HG02973 (cell line): Measurements from ENCODE around the gene NUDC.

Source experiments
- ATAC-seq: cut with Tn5 transposase; IDR thresholded peaks from one replicate; pipeline ENCODE4 v1.9.1; 2021; ENCODE audit warnings: moderate library complexity; ENCODE audit not compliant: unreplicated experiment

Gene NUDC

DNA sequence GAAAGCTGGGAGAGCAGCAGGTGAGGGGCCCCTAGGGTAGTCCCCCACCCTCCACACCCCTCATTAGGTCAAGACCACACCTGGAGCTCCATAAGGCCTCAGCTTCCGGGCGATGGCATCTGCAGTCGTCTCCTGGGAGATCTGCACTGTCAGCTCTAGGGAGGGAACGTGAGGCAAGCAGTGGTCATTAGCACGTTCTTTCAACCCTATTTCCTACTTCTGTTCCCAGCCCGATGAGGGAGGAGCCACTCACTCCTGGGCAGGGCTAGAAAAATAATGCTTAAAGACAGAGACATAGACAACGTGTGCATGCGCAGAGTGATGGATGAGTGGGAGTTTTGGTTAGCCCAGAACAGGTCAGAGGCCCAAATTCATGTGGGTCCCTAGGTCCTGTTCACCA is 29.1 kb downstream of the NUDC start:
- ATAC-seq, result no peak

DNA sequence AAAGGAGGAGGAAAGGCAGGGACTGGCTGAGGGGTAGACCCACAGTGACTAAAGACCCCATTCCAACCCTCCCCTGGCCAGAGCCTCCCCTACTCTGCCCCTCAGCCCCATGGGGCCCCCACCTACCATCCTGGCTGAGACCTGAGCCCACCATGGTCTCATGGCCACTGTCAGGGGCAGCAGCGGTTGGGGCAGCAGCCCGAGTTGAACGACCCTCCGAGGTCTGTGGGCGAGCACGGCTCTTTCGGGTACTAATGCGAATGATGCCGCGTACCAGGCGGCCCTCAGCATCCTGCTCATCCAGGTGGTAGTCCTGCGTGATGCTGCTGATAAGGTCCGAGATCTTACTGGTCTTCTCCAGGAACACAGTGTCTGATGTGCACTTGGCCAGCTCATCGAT is 29.7 kb downstream of the NUDC start:
- no peak for ATAC-seq

DNA sequence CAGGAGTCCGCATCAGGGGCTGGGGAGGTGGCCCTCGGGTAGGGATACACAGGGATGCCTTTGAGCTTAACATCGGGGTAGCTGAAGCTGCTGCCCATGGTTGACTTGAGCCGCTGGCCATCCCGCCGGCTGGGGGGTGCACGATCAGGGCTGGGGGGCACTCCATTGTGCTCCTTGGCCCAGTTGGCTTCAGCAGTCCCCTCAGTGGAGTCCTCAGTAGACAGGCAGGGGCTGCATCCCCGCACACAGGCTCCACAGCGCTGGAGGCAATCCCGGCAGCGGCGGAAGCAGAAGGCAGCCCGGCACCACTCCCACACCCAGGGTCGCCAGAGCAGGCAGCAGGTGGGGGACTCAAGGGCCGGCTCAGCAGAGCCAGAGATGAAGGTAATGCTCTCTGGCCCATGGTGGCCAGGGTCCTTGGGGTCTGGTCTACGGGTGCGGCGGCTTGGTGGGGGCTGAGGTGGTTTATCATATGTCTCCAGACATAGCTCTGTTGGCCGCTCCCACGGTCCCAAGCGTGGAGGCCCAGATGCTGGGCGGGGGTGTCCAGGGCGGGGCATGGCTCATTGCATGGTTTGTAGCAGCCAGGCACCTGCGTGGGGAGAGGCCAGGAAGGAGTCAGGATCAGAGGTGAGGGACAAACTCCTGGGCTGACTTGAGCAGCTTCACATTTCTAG is 30.4 kb downstream of the NUDC start:
- no peak for ATAC-seq

DNA sequence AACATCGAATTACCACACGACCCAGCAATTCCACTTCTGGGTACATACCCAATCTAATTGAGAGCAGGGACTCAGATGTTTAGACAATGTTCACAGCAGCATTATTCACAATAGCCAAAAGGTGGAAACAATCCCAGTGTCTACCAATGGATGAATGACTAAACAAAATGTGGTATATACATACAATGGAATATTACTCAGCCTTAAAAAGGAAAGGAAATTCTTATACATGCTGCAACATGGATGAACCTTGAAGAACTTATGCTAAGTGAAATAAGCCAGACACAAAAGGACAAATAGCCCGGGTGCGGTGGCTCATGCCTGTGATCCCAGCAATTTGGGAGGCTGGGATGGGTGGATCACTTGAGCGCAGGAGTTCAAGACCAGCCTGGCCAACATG is 31.8 kb downstream of the NUDC start:
- no peak for ATAC-seq

DNA sequence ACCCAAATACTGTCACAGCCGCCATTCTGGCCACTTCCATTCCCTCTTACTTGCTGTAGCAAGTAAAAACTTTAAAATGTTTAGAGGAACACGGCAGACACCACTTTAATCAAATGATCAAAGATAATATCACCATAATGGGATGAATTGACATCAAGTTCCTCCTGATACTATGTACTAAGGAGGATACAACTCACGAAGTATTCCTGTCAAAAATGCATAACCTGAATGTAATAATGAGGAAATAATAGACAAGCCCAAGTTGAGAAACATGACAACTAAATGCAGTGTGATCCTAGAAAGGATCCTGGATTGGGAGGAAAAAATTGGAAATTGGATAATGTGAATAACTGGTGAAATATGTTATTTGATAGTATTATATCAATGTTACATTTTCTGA is 34.8 kb downstream of the NUDC start:
- ATAC-seq, result no peak

DNA sequence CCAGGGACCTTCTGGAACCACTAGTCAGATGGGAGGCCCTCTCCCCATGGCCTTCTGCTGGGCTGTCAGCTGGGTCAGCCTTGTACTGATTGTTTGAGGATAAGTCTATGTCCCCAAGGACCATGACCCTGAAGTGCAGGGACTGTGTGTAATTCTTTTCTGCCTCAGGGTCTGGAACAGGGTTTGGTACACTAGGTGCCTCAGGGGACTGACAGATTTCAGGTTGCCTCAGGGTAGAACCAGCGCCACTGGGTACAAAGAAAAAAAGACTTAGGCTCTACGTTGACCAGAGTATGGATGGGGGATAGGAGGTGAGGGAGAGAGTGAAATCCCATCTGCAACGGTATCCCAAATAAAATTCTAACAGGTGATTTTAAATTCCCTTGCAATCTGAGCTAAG is 35.8 kb downstream of the NUDC start:
- no peak for ATAC-seq

DNA sequence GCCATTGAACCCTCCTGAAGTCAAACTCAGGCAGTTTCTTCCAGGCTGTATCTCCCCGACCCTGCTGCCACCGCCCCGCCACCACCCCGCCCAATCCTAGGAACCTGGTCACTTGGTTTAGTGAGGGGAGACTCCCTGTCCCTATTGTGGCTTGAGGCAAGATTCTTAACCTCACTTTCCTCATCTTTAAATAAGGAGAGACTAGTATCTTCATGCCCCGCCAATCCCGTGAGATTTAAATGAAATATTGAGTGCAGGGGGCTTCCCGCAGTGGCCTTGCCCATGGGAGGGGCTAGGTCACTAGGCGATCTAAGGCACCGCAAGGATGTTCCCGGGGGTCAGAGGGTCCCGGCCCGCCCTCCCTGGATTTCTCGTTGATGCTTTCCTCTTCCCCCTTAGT is 37.7 kb downstream of the NUDC start:
- ATAC-seq, result no peak

DNA sequence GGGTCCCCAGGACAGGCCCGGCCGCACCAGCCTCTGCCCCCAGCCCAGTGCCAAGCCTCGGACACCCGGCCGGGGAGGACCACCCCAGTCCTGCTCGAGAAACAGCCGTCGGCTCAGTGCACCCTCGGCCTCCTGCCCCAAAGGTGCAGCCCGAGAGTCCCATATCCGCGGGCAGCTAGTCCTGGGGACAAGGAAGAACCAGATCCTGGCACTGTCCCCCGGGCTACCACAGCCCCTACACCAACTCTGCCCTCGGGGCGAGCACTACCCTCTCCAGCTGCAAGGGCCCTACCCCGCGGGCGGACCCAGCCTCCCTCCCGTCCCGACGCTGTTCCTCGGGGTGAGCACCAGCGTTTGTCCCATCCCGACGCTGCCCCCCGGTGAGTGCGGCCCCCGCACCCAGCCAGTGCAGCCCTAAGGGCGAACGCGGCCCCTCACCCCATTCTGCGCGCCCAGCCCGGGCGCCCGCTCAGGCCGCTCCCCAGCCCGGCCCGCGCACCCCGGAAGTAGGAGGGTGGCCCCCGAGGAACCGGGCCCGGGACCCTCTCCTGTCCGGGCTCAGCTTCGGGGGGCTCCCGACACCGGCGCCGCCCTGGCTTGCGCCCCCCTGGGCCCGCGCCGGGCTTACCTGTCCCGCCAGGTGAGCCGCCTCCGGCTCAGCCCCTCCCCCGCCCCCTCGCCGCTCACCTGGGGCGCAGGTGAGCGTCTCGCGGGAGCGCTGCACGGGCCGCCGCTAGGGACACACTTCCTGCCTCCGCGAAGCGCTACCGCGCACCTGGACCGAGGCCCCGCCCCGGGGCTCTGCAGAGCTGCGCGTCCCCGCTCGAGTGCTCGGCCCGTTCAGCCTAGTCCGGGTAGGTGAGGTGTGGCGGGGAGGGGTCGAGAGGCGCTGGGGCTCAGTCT is 38.4 kb downstream of the NUDC start, which contains the start of gene KDF1:
Gene KDF1, minus strand, starts transcription at position 747 of the 903 bp plus-strand sequence. CDS start 8,088 bp downstream, outside the sequence.
- no peak for ATAC-seq

DNA sequence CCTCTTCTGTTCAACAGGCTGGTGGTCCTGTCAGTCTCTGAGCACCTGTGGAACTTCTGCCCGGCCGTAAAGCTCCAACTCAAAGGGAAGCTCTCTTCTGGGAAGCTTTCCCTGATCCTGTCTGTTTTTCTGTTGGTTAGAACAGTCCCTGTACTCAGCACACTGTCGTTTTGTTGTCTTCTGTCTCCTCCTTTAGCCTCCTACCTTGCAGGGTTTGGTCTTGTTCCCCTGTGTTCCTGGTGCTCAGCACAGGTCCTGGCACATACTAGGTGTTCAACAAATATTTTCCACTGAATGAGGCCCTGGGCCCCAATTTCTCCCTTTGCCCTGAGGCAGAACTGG is 39.1 kb downstream of the NUDC start:
- ATAC-seq, result no peak

DNA sequence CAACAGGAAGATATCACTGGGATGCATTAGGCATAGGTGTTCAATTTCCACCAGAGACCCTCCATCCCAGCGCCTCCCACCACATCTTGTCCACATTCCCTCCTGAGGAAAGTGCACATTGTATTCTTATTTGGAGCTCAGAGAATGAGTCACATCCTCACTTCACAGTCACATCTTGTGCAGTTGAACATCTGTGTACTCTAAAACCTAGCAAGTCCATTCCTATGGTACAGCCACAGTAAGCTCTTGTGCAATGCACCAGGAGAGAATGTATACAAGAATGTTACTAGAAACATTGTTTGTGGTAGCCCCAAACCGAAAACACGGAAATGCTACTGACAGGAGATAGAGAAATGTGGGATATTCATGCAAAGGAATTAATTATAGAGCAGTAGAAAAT is 40.3 kb downstream of the NUDC start:
- no peak for ATAC-seq

DNA sequence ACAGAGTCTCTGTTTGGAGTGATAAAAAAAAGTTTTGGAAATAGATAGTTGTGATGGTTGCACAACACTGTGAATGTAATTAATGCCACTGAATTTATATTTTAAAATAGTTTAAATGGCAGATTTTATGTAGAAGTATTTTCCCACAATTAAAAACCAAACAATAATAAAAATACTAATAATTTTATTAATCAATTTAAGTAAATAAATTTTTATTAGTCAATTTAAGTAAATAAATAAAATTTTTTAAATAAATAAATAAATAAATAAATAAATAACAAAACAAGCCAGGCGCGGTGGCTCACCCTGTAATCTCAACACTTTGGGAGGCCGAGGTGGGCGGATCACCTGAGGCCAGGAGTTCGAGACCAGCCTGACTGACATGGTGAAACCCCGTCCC is 43.7 kb downstream of the NUDC start:
- ATAC-seq, result no peak

DNA sequence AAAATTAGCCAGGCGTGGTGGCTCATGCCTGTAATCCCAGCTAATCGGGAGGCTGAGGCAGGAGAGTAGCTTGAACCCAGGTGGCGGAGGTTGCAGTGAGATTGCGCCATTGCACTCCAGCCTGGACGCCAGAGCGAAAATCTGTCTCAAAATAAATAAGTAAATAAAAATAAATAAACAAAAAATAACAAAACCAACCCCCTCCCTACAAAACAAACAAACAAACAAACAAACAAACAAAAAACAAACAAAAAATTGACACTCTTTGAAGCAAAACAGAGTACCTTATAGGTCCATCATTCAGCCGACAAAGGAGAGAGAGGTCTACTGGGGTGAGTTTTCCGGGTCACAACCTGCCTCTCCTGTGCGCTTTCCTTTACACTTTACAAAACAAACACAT is 44.1 kb downstream of the NUDC start:
- no peak for ATAC-seq

DNA sequence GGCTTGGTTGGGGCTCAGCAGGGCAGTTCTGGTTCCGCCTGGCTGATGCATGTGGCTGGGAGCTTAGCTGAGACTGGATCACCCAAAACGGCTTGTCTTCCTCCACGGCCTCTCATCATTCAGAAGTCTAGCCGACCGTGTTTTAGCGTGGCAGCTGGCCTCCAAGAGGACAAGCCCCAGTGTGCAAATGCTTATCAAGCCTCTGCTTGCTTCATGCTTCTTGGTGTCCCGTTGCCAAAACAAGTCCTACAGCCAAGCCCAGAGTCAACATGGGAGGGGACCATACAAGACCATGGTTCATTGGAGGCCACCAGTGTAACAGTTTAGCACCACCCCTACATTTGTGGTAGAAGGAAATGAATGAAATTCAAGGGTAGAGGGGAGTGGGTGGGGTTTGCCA is 49.3 kb downstream of the NUDC start:
- ATAC-seq, result no peak

DNA sequence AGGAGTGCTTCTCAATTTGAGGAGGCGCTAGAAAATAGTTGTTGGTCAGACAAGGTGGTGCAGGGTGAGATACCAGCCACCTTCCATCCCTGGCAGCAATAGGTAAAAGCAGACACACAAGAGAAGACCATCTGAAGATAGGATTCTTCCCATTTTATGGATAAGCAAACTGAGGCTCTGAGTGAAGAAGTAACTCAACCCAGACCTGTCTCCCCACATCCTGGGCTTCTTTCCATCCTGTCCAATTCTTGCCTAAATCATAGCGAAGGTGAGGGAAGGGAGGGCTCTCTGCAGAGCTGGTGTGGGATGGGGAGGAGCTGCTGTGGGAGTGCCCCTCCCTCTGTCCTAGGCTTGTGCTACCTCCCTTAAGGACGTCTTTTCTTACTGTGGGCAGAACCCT is 50.0 kb downstream of the NUDC start:
- no peak for ATAC-seq

DNA sequence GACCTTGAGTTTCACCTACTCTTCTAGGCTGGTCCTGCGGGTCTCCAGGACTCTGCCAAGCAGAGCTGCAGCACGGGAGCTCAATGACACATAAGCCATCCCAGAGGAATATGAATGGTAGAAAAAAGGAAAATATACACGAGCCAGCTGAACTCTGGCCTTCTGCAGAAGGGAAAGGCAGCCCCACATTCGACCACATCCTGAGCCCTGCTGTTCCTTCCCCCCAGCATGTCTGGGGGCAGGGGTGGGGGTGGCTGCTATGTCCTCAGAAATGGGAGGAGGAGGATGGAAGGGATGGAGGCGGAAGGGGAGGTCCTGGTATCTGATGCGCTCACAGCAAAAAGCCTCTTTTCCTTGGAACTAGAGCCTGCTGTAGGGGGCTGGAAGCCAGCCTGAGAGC is 50.8 kb downstream of the NUDC start:
- ATAC-seq, result no peak

DNA sequence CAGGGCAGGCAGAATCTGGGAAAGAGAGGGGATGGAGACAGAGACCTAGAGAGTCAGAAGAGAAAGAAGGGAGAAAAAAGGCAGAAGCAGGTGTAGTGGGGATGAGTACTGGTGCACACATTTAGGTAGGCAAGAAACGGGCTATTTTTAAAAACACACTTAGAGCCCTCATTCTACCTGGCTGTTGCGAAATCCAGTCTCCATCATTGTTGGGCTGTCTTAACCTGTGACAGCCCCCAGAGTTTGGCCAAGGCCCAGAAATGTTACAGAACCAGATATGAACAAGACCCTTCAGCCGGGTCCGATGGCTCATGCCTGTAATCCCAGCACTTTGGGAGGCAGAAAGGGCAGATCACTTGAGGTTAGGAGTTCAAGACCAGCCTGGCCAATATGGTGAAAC is 51.3 kb downstream of the NUDC start:
- no peak for ATAC-seq

DNA sequence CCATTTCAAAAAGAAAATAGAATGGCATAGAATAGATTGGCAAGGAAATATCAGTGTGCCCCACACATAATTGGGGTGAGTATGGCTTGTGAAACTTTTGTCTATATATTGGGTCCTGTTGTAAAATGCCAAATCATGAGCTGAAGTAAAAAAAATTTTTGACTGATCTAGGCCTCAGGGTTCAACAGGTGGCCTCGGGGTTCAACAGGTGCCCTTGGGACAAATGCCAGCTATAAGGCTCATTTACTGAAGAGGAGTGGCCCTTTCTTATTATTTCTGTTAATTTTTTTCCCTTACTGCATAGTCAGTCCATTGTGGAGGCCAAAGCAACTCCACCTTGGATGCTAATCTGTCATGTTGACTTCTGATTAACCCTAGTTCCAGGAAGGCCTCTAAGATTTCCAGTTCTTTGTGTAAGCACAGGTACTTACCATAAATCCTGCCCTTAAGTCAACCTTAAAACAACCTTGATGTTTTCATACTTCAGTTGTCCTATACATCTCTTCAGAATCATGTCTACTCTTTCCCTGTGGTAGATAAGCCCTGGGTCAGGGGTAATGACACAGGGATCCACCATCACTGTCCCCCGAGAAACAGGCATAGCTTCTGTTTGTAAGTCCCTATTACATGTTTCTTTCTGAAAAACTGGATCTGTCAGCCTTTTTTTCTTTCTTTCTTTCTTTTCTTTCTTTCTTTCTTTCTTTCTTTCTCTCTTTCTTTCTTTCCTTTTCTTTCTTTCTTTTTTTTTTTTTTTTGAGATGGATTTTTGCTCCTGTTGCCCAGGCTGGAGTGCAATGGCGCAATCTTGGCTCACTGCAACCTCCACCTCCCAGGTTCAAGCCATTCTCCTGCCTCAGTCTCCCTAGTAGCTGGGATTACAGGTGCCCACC is 55.3 kb downstream of the NUDC start:
- no peak for ATAC-seq

DNA sequence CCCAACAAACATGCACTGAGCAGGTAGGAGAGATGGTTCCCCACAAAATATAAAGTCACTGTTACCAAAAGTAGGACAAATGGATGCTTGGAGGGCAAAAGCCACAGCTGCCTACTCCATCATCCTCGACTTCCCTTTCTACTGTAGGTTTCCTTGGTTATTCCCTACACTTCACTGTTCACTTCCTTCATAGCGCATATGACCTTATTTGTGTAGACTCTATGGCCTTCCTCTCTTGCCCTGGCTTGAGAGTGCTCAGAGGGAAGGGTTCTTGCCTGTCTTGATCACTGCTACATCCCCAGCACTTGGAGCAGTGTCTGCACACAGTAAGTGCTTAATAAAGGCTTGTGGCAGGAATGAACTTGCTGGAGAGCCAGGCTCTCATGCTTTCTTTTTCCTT is 57.4 kb downstream of the NUDC start:
- no peak for ATAC-seq

DNA sequence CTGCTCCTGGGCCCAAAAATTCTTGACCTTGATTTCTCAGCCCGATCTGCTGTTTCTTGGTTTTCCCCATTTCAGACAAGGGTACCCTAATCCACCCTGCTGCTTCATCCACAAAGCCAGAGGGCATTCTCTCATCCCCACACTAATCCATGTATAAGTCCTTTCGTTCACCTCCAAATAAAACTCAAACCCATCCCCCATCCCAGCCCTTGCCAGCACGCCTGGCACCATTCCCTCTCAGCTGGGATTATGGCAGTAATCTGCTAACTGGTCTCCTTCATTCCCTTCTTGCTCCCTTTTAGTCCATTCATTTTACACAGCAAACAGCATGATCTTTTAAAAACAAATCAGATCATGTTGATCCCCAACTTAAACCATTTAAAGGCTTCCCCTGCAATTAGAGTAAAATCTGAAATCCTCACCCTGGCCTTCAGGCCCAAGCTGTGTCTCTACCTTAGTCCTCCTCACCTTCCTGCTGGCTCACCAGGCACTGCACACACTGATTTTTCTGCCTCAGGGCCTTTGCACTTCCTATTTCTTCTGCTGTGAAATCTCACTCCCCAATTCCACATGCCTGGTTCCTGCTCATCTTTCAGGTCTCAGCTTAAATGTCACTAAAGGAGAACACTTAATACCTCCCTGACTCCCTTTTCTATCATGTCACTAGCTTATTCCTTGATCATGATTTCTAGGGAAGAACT is 59.8 kb downstream of the NUDC start:
- ATAC-seq, result no peak

DNA sequence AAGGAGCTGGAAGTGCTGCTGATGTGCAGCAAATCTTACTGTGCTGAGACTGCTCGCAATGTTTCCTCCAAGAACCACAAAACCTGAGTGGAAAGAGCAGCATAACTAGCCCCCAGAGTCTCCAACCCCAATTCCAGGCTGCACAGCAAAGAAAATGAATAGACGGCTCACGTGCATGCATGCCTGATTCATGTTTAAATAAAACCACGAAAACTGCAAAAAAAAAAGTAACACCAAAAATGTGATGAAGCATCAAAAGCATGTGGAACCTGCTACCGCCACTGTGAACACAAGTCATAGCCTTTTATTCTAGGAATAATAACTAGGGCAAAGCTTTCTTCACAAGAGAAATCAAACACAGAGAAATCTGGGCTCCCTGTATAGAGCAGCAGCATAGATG is 62.3 kb downstream of the NUDC start:
- ATAC-seq, result no peak

DNA sequence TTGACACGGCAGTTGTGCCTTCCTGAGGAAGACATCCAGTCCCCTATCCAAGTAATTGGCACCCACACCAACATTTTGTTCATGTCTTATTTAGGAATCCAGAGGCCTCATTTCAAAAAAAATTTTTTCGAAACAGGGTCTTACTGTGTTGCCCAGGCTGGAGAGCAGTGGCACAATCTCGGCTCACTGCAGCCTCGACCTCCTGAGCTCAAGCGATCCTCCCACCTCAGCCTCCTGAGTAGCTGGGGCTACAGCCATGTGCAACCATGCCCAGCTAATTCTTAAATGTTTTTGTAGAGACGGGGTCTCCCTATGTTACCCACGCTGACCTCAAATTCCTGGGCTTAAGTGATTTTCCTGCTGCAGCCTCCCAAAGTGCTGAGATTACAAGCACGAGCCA is 62.7 kb downstream of the NUDC start:
- no peak for ATAC-seq
